OCI-LY3 (cell line): ENCODE results near the gene FAM20B.

ENCODE experiments used
- CTCF ChIP-seq: fragments of 200-600, 300-600 bp; sonication (generic); IDR thresholded peaks from 2 replicates; pipeline ENCODE4 v1.5.1; 2014; ENCODE audit warnings: antibody characterized with exemption, low read length, low read depth
- EZH2phosphoT487 ChIP-seq: fragments of 200-600 bp; shearing (Covaris generic); IDR thresholded peaks from 2 replicates; pipeline ENCODE4 v1.6.1; 2018; ENCODE audit warnings: antibody characterized with exemption, mixed run types, low read depth

- TF ChIP-seq CTCF: no peak
- TF ChIP-seq EZH2phosphoT487: no peak
Observed at GRCh38 chr1:179103999-179104398, 78.3 kb downstream of the FAM20B start.
